ENCODE data around the gene SLC1A2. TPM values are rescaled to one million over a fixed set of nuclear protein-coding genes. Genes with fewer than 3 reads are reported as not detected.

Gene SLC1A2
- total RNA-seq, 2 donors from 2014 or later = 0.54 to 0.78 TPM

GRCh38 chr11:35267504-35267903 lies 151.9 kb downstream of the SLC1A2 start:
- DNase-seq (ENCODE audit: low spot score) (no peak), ATAC-seq (ENCODE audit: insufficient number of reproducible peaks, low FRiP score, low read depth) (no peak)
- H3K27ac ChIP-seq = no peak overlapping the region
- no peaks in the 10 kb centered on the region for H3K9me3 ChIP-seq
- no peaks in the 10 kb centered on the region for H3K36me3 ChIP-seq
- H3K4me3 ChIP-seq = no peak overlapping the region
- TF ChIP-seq, protein P1, sequence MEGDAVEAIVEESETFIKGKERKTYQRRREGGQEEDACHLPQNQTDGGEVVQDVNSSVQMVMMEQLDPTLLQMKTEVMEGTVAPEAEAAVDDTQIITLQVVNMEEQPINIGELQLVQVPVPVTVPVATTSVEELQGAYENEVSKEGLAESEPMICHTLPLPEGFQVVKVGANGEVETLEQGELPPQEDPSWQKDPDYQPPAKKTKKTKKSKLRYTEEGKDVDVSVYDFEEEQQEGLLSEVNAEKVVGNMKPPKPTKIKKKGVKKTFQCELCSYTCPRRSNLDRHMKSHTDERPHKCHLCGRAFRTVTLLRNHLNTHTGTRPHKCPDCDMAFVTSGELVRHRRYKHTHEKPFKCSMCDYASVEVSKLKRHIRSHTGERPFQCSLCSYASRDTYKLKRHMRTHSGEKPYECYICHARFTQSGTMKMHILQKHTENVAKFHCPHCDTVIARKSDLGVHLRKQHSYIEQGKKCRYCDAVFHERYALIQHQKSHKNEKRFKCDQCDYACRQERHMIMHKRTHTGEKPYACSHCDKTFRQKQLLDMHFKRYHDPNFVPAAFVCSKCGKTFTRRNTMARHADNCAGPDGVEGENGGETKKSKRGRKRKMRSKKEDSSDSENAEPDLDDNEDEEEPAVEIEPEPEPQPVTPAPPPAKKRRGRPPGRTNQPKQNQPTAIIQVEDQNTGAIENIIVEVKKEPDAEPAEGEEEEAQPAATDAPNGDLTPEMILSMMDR (IDR thresholded peaks at IDR 0.05) = no peak
- no peaks in the 10 kb centered on the region for H3K4me1 ChIP-seq (ENCODE audit: control insufficient read depth in 1 of 2, low read depth in 2 of 2)
- no peaks in the 10 kb centered on the region for H3K27me3 ChIP-seq (replicated peaks; ENCODE audit: insufficient read depth)

- no peaks in the 10 kb centered on the region for H3K9me3 ChIP-seq
- no peak overlapping the region for H3K4me3 ChIP-seq
- ATAC-seq (ENCODE audit: insufficient number of reproducible peaks, low FRiP score, low read depth) (no peak), DNase-seq (ENCODE audit: low spot score) (no peak)
- H3K27ac ChIP-seq = no peak overlapping the region
- peaks cover 0 to 4% of the 10 kb centered on the region in 2 donors for H3K4me1 ChIP-seq (ENCODE audit: control insufficient read depth in 1 of 2, low read depth in 2 of 2)
- H3K36me3 ChIP-seq = no peaks in the 10 kb centered on the region
- no peaks in the 10 kb centered on the region for H3K27me3 ChIP-seq (replicated peaks; ENCODE audit: insufficient read depth)
- TF ChIP-seq, protein P1 (IDR thresholded peaks at IDR 0.05) = no peak
These were observed 153.5 kb downstream of the SLC1A2 start for GRCh38 chr11:35265755-35266454.

DNA sequence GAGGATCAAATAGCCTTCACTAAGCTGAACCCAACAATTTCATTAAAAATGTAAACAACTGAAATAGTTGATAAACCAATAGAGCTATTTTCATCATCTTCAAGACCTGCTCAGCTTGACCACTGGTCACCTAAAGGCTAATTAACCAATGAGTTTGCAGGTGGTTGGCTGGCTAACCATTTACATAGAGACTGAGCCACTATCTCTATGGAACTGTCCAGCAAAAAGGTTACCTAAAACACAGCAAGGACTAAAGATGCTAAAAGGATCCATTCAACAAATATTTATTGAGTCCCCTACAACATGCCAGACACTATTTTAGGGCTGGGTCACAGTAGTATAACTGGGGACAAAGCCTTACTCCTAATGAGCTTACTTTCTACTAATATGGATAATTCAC lies 156.6 kb downstream of the SLC1A2 start:
- DNase-seq (ENCODE audit: low spot score) (no peak), ATAC-seq (ENCODE audit: insufficient number of reproducible peaks, low FRiP score, low read depth) (no peak)
- no peak overlapping the region for H3K27ac ChIP-seq
- H3K27me3 ChIP-seq (replicated peaks; ENCODE audit: insufficient read depth) = no peaks in the 10 kb centered on the region
- H3K4me1 ChIP-seq (ENCODE audit: control insufficient read depth in 1 of 2, low read depth in 2 of 2) = peaks cover 3 to 25% of the 10 kb centered on the region in 2 donors
- H3K4me3 ChIP-seq = no peak overlapping the region
- H3K9me3 ChIP-seq = no peaks in the 10 kb centered on the region
- TF ChIP-seq, protein P1 (IDR thresholded peaks at IDR 0.05) = no peak
- no peaks in the 10 kb centered on the region for H3K36me3 ChIP-seq

DNA sequence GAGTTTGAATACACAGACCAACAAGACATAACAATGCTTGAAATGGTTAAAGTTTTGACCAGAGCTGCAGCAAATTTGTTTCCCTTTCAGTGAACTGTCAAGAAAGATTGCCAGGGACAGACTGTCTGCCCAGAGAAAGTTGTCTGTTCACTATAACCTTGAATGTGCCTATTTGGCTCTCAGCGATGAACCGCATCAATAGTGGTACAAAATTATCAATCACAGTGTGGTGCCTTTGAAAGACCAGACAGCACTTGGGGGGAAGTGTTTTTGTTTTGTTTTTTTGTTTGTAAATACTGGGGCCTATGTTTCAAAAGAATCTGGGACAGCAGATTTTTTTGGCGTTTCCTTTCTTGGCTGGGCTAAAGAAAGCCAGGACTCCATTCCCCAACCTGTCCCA lies 157.3 kb downstream of the SLC1A2 start:
- H3K4me3 ChIP-seq = no peak overlapping the region
- H3K36me3 ChIP-seq = no peaks in the 10 kb centered on the region
- no peaks in the 10 kb centered on the region for H3K9me3 ChIP-seq
- H3K27me3 ChIP-seq (replicated peaks; ENCODE audit: insufficient read depth) = no peaks in the 10 kb centered on the region
- H3K4me1 ChIP-seq (ENCODE audit: control insufficient read depth in 1 of 2, low read depth in 2 of 2) = peaks cover 3 to 32% of the 10 kb centered on the region in 2 donors
- no peak overlapping the region for H3K27ac ChIP-seq
- no peak for ATAC-seq (ENCODE audit: insufficient number of reproducible peaks, low FRiP score, low read depth)
- TF ChIP-seq, protein P1 (IDR thresholded peaks at IDR 0.05) = no peak
- DNase-seq (ENCODE audit: low spot score) = no peak

DNA sequence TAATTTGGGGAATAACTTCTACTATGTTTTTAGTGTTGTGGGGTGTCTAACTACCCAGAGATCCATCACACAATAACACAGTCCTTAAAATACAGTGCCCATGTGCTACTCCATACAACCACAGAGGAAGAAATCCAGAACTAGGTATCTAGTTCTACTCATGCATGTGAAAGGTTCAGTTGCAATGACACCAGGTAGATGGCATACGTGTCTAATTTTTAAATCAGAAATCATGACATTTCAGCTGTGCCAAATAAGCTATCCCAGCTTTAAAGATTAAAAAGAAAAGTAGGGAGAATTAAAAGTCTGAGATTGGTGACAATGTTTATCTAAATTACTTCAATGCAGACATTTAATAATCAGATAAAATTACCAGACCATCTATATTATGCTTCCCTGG lies 158.2 kb downstream of the SLC1A2 start:
- TF ChIP-seq, protein P1 (IDR thresholded peaks at IDR 0.05) = no peak
- Histone ChIP-seq H3K27ac (peak overlapping the region in 1 of 2 donors; percentile 39), H3K4me1 (ENCODE audit: control insufficient read depth in 1 of 2, low read depth in 2 of 2) (peaks cover 5 to 40% of the 10 kb centered on the region in 2 donors), H3K27me3 (replicated peaks; ENCODE audit: insufficient read depth) (no peaks in the 10 kb centered on the region), H3K36me3 (no peaks in the 10 kb centered on the region), H3K4me3 (no peak overlapping the region), H3K9me3 (no peaks in the 10 kb centered on the region)
- ATAC-seq (ENCODE audit: insufficient number of reproducible peaks, low FRiP score, low read depth) = no peak
- DNase-seq (ENCODE audit: low spot score) = no peak
